Measurements from ENCODE around the gene RASSF8.
A peak's percentile ranks its signal among the peaks of the same experiment; 100 is the strongest.

Gene RASSF8

GRCh38 chr12:26058818-26059217 lies 100.3 kb downstream of the RASSF8 start:
- no peak for DNase-seq (ENCODE audit: low read depth in 2 of 2)

- DNase-seq (ENCODE audit: low read depth in 2 of 2): no peak
Measured at GRCh38 chr12:26062006-26062405, 103.5 kb downstream of the RASSF8 start.

GRCh38 chr12:26062566-26062965 lies 104.1 kb downstream of the RASSF8 start:
- no peak for DNase-seq (ENCODE audit: low read depth in 2 of 2)

- no peak for DNase-seq (ENCODE audit: low read depth in 2 of 2)
Measured at GRCh38 chr12:26065451-26065850, 107.0 kb downstream of the RASSF8 start.

- DNase-seq (ENCODE audit: low read depth in 2 of 2): no peak
Measured at GRCh38 chr12:26068503-26068902, 110.0 kb downstream of the RASSF8 start.

- no peak for DNase-seq (ENCODE audit: low read depth in 2 of 2)
Measured at GRCh38 chr12:26069796-26070195, 111.3 kb downstream of the RASSF8 start.

GRCh38 chr12:26077915-26078702 lies 119.6 kb downstream of the RASSF8 start:
- no peak for DNase-seq (ENCODE audit: low read depth in 2 of 2)

GRCh38 chr12:26080911-26081310 lies 122.4 kb downstream of the RASSF8 start:
- no peak for DNase-seq (ENCODE audit: low read depth in 2 of 2)

GRCh38 chr12:26086936-26087335 lies 128.5 kb downstream of the RASSF8 start:
- no peak for DNase-seq (ENCODE audit: low read depth in 2 of 2)

GRCh38 chr12:26088998-26089397 lies 130.5 kb downstream of the RASSF8 start:
- no peak for DNase-seq (ENCODE audit: low read depth in 2 of 2)

- no peak for DNase-seq (ENCODE audit: low read depth in 2 of 2)
Measured at GRCh38 chr12:26090836-26091510, 132.5 kb downstream of the RASSF8 start.

GRCh38 chr12:26091822-26092221 lies 133.3 kb downstream of the RASSF8 start:
- no peak for DNase-seq (ENCODE audit: low read depth in 2 of 2)

- DNase-seq (ENCODE audit: low read depth in 2 of 2): no peak
Measured at GRCh38 chr12:26092346-26093105, 134.0 kb downstream of the RASSF8 start.

- no peak for DNase-seq (ENCODE audit: low read depth in 2 of 2)
Measured at GRCh38 chr12:26095186-26095585, 136.7 kb downstream of the RASSF8 start.

GRCh38 chr12:26096036-26096435 lies 137.6 kb downstream of the RASSF8 start:
- DNase-seq (ENCODE audit: low read depth in 2 of 2): no peak

GRCh38 chr12:26097046-26097878 lies 138.8 kb downstream of the RASSF8 start:
- peak in 1 of 2 donors; percentile 37 for DNase-seq (ENCODE audit: low read depth in 2 of 2)

GRCh38 chr12:26100666-26101349 lies 142.3 kb downstream of the RASSF8 start:
- DNase-seq (ENCODE audit: low read depth in 2 of 2): no peak

GRCh38 chr12:26101350-26101734 lies 142.9 kb downstream of the RASSF8 start:
- no peak for DNase-seq (ENCODE audit: low read depth in 2 of 2)

- DNase-seq (ENCODE audit: low read depth in 2 of 2): no peak
Measured at GRCh38 chr12:26101763-26102162, 143.3 kb downstream of the RASSF8 start.

- DNase-seq (ENCODE audit: low read depth in 2 of 2): no peak
Measured at GRCh38 chr12:26102953-26103352, 144.5 kb downstream of the RASSF8 start.

GRCh38 chr12:26106347-26106746 lies 147.9 kb downstream of the RASSF8 start:
- no peak for DNase-seq (ENCODE audit: low read depth in 2 of 2)
